GM10266 (cell line): ENCODE data around the gene ZEB1.

Experiments
- DNase-seq: peaks from one replicate; pipeline ENCODE4 v3.0.0; 2012; ENCODE audit errors: extremely low spot score
- TF ChIP-seq, protein P1 (sequence below): IDR thresholded peaks from 2 replicates; pipeline ENCODE4 v1.5.1; 2012; ENCODE audit warnings: mild to moderate bottlenecking, low read depth; ENCODE audit not compliant: control insufficient read depth, insufficient read depth; ENCODE audit errors: missing control alignments

The ZEB1 gene

GRCh38 chr10:31319602-31320549 lies 860 bp downstream of the ZEB1 start:
- DNase-seq: peak; percentile 52
- TF ChIP-seq, protein P1, sequence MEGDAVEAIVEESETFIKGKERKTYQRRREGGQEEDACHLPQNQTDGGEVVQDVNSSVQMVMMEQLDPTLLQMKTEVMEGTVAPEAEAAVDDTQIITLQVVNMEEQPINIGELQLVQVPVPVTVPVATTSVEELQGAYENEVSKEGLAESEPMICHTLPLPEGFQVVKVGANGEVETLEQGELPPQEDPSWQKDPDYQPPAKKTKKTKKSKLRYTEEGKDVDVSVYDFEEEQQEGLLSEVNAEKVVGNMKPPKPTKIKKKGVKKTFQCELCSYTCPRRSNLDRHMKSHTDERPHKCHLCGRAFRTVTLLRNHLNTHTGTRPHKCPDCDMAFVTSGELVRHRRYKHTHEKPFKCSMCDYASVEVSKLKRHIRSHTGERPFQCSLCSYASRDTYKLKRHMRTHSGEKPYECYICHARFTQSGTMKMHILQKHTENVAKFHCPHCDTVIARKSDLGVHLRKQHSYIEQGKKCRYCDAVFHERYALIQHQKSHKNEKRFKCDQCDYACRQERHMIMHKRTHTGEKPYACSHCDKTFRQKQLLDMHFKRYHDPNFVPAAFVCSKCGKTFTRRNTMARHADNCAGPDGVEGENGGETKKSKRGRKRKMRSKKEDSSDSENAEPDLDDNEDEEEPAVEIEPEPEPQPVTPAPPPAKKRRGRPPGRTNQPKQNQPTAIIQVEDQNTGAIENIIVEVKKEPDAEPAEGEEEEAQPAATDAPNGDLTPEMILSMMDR: no peak

DNA sequence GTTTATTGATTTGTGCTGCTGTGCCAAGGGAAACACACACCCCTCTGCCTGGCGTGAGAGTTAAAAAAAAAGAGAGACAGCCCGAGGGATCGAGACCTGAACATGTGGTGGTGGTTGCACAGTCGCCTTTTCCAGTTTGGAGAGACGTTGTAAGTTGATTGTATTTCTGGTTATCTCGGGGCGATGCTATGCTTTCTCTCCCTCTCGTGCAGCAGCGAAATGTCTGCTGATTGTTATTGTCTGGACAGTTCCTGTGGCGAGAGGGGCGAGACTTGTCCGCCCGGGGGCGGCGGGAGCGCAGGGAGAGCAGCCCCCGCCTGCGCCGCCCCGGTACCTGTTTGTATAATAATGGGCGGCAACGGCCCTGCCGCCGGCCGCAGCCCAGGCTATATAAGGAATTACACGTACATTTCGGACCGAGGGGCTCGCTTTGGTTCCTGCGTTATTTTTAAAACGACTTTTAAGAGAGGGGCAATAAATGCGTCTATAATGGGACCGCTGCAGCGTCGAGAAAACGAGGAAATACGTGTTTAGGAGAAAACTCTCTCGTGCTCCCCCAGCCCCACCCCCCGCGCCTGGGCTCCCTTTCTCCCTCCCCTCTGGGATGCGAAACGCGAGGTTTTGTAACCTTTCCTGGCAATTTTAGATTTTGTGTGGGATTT lies 1.7 kb downstream of the ZEB1 start:
- DNase-seq: peak; percentile 53

GRCh38 chr10:31321396-31321941 lies 2.5 kb downstream of the ZEB1 start:
- TF ChIP-seq, protein P1: no peak
- peak; percentile 15 for DNase-seq

More for the DNA sequence above, 1.7 kb downstream of the ZEB1 start:
- TF ChIP-seq, protein P1: no peak

DNA sequence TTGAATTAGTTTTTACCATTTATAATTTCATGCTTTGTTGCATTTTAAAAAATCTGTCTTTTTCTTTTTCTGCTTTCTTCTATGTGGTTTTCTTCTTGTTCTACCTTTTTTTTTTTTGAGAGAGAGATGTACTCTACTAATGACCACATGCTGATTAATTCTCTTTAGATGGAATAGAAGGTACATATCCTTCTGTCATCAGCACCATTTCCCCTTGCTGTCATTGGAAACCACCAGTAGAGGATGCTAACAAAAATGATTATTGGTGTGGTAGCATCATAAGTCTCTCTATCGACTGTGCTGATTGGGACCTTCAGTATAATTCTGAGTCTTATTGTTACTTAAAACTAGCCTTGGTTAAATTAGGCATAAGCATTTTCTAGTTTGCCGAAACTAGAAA lies 3.6 kb downstream of the ZEB1 start:
- peak; percentile 18 for DNase-seq
- TF ChIP-seq, protein P1: peak; percentile 57

DNA sequence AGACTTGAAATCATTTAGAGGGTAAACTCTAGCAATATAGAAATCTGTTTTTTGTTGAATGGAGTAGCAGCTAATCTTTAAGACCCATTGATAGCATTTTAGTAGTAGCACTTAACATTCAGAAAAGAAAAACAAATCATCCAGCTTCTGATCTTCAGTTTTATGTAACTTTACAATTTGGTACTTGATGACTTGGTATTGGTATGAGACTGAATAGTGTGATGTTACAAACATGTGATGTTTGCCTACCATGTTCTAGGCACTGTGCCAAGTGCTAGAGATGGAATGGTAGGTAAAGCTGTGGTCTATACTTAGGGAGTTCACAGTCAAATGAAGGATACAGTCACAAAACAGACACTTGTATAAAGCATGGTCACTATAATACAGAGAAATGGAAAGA lies 21.3 kb downstream of the ZEB1 start:
- DNase-seq: no peak
- TF ChIP-seq, protein P1: no peak

- DNase-seq: no peak
- TF ChIP-seq, protein P1: no peak
Observed at GRCh38 chr10:31341552-31341951, 22.5 kb downstream of the ZEB1 start.
